GM18511 (cell line): Measurements from ENCODE around the gene ZNF488.

Experiments
- ATAC-seq: cut with Tn5 transposase; IDR thresholded peaks from one replicate; pipeline ENCODE4 v1.9.1; 2021; ENCODE audit warnings: mild to moderate bottlenecking, moderate library complexity; ENCODE audit not compliant: unreplicated experiment

The ZNF488 gene

GRCh38 chr10:47383261-47384147 lies 589 bp downstream of the ZNF488 start:
- no peak for ATAC-seq

- ATAC-seq = no peak
Observed at GRCh38 chr10:47381427-47382379, 2.4 kb downstream of the ZNF488 start.

DNA sequence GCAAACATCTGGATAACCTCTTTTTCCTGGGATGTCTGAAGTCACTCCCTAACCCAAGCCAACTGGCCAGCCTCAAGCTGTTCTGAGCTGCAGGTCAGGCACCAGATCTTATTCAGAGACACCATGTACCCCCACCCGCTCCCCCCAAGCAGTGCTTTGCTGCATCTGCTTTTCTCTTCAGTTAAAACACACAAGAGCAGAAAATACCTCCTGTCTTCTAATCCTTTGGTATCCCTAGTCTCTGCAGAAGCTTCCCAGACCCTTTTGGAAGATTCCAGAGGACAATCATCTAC lies 3.0 kb downstream of the ZNF488 start:
- ATAC-seq = no peak

DNA sequence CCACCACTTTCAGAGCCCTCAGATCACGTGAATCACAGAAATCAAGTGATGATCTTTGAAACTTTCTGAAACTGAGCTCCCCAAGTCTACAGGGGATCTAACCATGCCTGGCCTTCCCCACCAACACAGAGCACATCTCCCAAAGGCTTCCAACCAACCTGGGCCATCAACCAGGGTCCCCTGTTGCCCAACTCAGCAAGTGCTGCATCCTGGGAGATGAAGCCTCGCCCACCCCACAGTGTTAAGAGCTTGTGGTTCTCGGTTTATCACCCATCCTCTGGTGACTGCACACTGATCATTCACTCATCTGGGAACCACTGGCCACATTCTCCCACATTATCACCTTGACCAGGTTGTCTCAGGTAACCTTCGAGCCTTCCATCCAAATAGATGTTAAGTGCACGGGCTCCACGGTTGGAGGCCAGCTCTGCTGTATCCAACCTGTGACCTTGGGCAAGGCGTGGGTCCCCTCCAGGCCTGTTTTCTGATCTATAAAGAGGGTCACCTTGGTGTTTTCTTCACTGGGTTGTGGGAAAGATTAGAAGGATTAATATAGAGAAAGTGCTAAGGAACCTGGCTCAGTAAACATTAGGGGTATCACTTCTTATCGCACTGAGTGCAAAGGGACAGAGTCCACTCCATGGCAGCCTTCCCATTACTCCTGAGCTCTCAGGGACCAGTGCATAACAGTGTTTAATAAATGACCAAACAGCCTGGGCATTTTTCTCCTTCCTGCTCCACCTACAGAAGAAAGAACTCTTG lies 3.6 kb downstream of the ZNF488 start:
- no peak for ATAC-seq

DNA sequence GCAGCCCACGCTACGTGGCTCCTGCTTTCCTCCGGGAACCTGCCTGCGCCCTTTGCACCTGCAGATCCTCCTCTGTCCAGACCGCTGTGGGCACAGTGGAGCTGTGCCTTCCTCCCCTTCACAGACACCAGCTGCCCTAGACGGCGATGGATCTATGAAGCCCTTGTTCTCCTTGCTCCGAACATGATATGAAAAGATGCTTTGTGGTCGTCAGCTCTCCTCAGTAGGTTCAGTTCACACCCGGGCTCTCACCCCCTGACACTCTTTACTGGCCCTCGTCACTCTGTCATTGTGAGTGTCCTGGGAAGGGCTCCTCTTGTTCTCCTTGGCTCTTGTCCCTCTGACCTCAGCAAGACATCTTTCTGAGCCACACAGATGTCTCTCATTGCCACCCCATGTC lies 4.2 kb downstream of the ZNF488 start:
- no peak for ATAC-seq

GRCh38 chr10:47379445-47379785 lies 4.7 kb downstream of the ZNF488 start:
- ATAC-seq = no peak

GRCh38 chr10:47378606-47379444 lies 5.3 kb downstream of the ZNF488 start:
- ATAC-seq = no peak

DNA sequence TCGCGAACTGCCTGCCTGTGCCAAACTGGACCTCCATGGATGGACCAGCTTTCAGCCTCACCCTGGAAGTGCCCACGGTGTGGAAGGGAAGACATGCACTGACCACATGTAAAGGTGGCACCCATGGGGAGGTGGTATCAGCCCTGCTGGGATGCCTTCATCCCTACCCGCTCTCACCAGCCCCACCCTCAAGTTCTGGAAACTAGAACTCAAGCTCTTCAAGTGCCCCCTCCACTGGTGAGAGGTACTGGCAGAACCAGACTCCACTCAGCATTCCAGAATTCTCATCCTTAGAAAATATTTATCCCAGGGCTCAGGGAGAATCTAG lies 5.9 kb downstream of the ZNF488 start:
- ATAC-seq = no peak

DNA sequence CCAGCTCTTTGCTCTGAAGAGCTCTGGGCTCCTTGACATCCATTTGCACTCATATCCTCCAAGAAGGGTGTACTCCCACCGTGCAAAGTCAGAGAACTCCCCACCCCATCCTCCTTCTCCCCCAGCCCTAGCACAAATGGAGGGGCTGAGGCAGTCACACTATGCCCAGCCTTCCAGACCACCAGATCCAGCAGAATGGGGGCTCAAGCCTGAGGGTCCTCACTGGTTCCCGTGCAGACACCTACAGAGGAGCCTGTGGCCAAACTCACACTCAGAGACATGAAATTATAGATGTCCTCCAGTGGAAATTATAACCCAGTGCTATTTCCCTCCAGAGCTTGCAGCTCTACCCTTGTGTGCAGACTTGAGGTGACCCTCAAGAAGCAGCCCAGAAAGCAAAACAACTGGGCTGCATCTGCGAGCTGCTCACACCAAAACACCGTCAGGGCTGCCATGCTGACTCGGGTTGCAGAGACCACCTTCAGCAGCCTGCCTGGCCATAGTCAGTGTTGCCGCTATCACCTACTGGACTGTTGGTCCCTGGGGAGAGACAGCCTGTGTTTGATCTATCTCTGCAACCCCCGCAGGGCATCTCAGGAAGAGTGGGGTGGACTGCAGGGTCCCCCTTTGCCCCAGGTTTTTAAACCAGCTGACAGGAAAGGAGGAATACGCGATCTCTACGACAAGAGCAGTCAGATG lies 7.4 kb downstream of the ZNF488 start:
- no peak for ATAC-seq

- no peak for ATAC-seq
Observed at GRCh38 chr10:47374611-47375536, 9.2 kb downstream of the ZNF488 start.

DNA sequence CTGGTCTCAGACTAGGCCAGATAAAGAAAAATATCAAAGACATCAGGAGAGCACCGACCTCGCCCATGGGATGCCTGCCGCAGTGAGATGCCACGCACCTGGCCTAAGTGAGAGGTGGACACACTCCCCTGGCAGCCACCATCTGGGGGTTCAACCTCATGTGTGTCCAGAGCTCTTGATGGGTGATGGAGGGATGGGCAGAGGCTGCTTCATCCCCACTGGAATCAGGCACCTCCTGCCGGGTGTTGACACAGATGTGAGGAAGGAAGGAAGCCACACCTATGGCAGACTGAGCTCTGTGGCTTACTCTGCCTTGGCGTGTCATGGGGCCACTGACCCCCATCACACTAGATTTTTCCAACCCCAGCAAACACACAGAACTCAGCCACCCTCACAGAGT lies 11.4 kb downstream of the ZNF488 start:
- no peak for ATAC-seq

DNA sequence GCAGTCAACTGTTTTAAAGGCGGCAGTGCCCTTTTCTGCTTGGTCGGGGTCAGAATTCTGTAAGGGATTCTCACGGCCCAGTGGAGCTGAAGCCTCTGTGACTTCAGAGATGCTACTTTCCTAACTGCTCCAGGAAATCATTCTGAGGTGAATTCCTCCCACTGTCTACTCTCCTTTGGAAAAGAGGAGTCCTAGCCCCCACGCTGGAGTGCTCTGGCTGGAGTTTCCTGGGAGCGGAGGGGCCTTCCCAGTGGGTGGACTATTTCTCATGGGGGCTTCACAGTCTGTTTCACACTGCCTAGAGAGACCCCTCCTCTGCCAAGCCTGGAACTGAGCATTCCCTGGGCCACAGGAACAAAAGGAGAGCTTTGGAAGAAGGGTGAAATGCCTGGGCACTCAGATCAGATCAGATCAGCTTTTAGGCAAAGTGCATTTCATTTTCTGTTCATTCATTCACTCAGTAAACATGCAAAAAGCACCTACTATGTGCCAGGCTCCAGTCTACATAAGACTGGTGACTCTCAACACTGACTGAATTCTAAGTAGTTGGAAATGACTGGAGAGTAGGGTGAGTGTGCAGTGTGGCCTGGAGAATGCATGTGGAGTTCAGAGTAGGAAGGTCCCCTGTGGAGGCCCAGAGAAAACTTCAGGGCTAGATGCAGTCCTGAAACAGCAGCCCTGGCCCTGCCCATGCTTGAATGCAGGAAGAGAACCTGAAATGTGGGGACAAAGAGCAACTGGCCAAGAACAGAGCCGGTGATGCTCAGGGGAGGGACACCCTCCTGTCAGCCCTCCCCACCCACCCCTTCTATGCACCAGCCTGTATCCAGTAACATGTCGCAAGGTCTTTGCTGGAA lies 12.2 kb downstream of the ZNF488 start:
- ATAC-seq = no peak

GRCh38 chr10:47370878-47371277 lies 13.2 kb downstream of the ZNF488 start:
- no peak for ATAC-seq

DNA sequence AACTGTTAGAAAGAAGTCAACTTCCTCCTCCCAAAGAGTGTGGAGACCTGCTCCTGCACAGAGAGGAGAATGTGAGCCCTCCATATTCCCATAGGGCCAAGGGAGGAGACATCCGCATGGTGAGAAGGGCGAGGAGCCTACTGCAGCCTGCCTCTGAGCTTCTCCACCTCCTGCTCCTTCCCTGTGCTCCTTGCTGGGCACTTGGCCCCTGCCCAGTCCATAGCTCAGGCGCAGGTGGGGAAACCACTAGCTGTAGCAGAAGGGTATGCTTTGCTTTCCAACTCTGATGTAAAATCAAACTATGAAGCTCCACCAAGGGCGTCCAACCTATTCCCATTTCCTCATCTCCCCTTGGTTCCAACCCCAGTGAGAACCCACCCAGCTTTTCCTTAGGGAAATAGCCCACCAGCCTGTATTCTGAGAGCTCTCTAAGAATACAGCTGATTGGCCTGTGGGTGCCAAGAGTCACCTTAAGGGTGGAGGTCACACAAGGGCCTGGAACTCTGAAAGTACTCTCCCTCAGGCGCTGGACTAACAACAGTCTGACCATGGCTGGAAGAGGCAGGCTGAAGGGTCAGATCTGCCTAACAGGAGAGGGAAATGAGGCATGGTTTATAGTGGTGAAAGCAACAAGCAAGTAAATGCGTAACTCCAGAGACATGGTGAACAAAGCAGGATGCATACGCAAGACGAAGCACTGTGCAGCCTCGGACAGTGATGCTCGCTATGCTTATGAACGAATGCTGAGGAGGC lies 13.9 kb downstream of the ZNF488 start:
- no peak for ATAC-seq

GRCh38 chr10:47369251-47369894 lies 14.7 kb downstream of the ZNF488 start:
- ATAC-seq = no peak

DNA sequence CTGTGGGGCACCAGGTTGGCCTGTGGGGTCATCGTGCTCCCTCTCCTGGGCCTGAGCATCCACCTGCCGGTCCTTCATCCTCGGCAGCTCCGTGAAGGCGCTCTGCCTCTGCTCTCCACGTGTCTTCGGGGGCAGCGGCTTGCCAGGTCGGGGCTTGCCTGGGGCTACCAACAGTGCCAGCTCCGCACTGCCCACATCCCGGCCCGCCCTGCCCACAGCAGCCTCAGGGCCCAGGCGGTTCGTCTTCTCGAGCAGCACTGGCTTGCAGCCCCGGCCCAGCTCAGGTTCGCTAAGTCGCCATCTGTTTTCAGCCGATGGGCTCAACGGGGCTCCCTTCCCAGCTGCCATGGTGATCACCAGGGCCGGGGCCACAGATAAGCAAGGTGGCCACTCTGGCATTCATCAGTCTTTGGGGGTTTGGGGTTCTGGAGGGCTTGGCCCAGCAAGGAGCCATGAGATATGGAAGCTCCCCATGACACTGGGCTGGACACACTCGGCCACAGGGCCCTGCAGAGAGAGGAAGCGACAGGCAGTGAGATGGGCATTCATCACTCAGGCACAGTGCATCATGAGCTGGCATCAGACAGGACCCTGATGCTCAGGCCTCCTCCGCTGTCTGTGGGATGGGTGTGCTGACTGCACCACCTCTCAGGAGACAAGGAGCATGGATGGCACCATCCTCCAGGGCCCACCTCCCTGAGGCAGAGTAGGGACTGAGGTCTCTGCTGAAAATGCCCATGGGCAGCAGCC lies 15.5 kb downstream of the ZNF488 start:
- ATAC-seq = no peak
